Measurements from ENCODE around the gene ERLIN1.

- no peak for TF ChIP-seq CTCF (IDR thresholded peaks at IDR 0.05)
- no peak for TF ChIP-seq POLR2A (IDR thresholded peaks at IDR 0.05)
These were observed 56.4 kb downstream of the ERLIN1 start for GRCh38 chr10:100129424-100129823.
